GM12872 (cell line): Measurements from ENCODE around the gene RGS7.

ENCODE experiments used
- CTCF ChIP-seq: IDR thresholded peaks from 3 replicates; pipeline ENCODE4 v1.5.1; 2011; ENCODE audit warnings: low read depth, mild to moderate bottlenecking, low read length, moderate library complexity; ENCODE audit not compliant: insufficient read depth

The RGS7 gene

GRCh38 chr1:240942901-240943300 lies 414.1 kb downstream of the RGS7 start:
- TF ChIP-seq CTCF = no peak

GRCh38 chr1:240941701-240942370 lies 415.2 kb downstream of the RGS7 start:
- no peak for TF ChIP-seq CTCF

GRCh38 chr1:240936911-240937668 lies 419.9 kb downstream of the RGS7 start:
- TF ChIP-seq CTCF = no peak

- no peak for TF ChIP-seq CTCF
Observed at GRCh38 chr1:240935920-240936319, 421.1 kb downstream of the RGS7 start.

GRCh38 chr1:240931031-240931430 lies 426.0 kb downstream of the RGS7 start:
- TF ChIP-seq CTCF = no peak

GRCh38 chr1:240928265-240928664 lies 428.7 kb downstream of the RGS7 start:
- TF ChIP-seq CTCF = no peak

GRCh38 chr1:240927821-240928220 lies 429.2 kb downstream of the RGS7 start:
- no peak for TF ChIP-seq CTCF
